Tibial artery (tissue), 4 donors: ENCODE measurements around the gene RPA1.

Source experiments
- DNase-seq, 2 donors: peaks; one replicate each; pipeline ENCODE4 v3.0.0-alpha.2; 2019
- H3K27ac ChIP-seq, 2 donors: fragments of 200-600 bp; sonication (generic) in 1 of 2; 1 replicate in 1 of 2; 2 replicates in 1 of 2; pipeline ENCODE4 v1.5.1; 2018 to 2019; ENCODE audit warnings: mild to moderate bottlenecking in 1 of 2
- H3K27me3 ChIP-seq, 2 donors: fragments of 200-600 bp; sonication (generic) in 1 of 2; one replicate each; pipeline versions ENCODE4 v1.5.1 to v1.6.0; 2016 to 2019
- H3K36me3 ChIP-seq, 3 donors: fragments of 200-600 bp; sonication (generic) in 2 of 3; one replicate each; pipeline ENCODE4 v1.5.1; 2016 to 2019; ENCODE audit warnings: mild to moderate bottlenecking in 2 of 3
- H3K4me1 ChIP-seq, 4 donors: fragments of 200-600 bp; sonication (generic) in 2 of 4; 1 replicate in 3 of 4; 2 replicates in 1 of 4; pipeline ENCODE4 v1.5.1; 2016 to 2019
- H3K4me3 ChIP-seq, 2 donors: fragments of 200-600 bp; sonication (generic) in 1 of 2; 1 replicate in 1 of 2; 2 replicates in 1 of 2; pipeline ENCODE4 v1.5.1; 2018 to 2019; ENCODE audit warnings: mild to moderate bottlenecking in 2 of 2
- H3K9me3 ChIP-seq, 3 donors: fragments of 200-600 bp; sonication (generic) in 1 of 3; one replicate each; pipeline ENCODE4 v1.5.1; 2016 to 2019
- intact Hi-C: fragments of 100-400 bp; cut with DNase I; formaldehyde crosslinking; loops from one replicate; pipeline ENCODE4 v1.15.0; 2023; ENCODE audit warnings: low total_unique reads
- TF ChIP-seq, protein P1 (sequence below), 2 experiments: fragments of 200-600 bp in 1 of 2; fragments of 450-650 bp in 1 of 2; IDR thresholded peaks; one replicate each; pipeline ENCODE4 v1.5.1; 2017 to 2019; ENCODE audit warnings: antibody characterized with exemption in 2 of 2, mild to moderate bottlenecking in 1 of 2, moderate library complexity in 1 of 2

The RPA1 gene

DNA sequence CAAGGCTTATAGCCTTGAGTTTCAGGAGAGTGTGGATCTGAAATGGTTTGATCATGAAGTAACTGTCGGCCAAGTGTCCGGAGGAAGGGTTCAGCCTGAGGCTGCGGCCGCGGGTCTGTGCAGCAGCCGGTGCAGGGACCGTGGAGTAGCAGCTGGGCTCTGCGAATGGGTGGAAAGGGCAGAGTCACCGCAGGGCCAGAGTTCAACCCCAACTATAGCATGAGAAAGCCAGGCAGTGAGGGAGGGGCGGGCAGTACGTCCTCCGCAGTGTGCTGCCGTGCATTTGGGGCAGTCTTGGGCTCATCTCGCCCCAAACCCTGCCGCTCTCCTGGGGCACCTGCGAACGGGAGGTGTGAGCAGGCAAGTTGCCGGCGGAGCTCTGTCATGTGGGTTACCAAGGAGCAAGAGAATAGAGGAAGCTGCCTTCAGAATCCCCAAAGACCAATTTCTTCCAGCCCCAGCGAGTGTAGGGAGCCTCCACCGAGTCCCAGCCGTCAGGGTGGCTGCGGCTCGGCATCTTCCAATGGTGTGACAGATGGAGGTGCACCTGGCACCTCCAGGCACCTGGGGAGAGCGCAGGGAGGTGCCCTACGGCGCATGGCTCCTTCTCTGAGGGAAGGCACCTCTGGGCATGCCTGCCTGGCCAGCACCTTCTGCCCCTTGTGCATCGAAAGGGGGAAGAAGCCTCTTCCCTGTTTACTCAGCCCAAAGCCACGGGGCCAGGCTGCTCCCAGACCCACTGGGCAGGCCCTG is 87.3 kb downstream of the RPA1 start:
- intact Hi-C loops = no loop called here
- no peak overlapping the region for H3K27ac ChIP-seq
- no peaks in the 10 kb centered on the region for H3K4me1 ChIP-seq
- no peaks in the 10 kb centered on the region for H3K9me3 ChIP-seq
- no peak for DNase-seq
- TF ChIP-seq, protein P1, sequence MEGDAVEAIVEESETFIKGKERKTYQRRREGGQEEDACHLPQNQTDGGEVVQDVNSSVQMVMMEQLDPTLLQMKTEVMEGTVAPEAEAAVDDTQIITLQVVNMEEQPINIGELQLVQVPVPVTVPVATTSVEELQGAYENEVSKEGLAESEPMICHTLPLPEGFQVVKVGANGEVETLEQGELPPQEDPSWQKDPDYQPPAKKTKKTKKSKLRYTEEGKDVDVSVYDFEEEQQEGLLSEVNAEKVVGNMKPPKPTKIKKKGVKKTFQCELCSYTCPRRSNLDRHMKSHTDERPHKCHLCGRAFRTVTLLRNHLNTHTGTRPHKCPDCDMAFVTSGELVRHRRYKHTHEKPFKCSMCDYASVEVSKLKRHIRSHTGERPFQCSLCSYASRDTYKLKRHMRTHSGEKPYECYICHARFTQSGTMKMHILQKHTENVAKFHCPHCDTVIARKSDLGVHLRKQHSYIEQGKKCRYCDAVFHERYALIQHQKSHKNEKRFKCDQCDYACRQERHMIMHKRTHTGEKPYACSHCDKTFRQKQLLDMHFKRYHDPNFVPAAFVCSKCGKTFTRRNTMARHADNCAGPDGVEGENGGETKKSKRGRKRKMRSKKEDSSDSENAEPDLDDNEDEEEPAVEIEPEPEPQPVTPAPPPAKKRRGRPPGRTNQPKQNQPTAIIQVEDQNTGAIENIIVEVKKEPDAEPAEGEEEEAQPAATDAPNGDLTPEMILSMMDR (IDR thresholded peaks at IDR 0.05) = no peak
- H3K36me3 ChIP-seq = no peaks in the 10 kb centered on the region
- peaks cover 0 to 57% of the 10 kb centered on the region in 2 donors for H3K27me3 ChIP-seq
- no peak overlapping the region for H3K4me3 ChIP-seq

DNA sequence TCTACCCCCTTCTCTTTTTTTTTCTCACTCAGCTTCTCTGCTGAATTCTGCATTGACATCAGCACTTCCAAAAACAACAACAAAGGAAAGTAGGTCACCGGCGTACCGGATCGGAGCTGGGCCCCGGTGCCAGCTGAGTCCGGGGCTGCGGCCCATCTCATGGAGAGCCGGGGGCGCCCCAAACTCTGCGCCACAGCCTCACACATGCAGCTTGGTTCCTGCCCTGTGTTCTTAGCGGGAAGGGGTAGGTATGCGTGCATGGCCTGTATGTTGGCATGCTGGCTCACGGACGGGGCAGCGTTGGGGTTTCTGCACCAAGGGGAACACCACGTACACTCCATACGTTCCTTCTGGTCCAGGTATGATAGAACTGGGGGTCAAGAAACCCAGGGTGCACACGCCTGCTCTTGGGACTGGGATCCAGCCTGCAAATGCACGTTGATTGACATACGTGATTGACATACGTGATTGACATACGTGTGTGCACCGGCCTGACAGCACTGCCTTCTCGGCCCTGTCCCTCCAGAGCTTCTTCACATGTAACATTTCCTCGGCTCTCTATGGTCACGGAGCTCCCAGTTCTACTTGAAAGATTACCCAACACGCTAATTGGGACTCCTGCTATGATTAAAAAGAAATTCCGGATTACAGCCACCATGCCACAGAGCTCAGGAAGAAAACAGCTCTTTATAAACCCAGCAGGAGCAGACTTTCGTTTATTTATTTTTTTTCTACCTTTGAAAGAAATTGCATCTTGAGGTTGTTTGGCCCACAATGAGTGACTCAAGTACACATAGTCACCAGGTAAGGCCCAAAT is 88.7 kb downstream of the RPA1 start:
- H3K4me3 ChIP-seq = no peak overlapping the region
- TF ChIP-seq, protein P1 (IDR thresholded peaks at IDR 0.05) = no peak
- no peak overlapping the region for H3K27ac ChIP-seq
- peaks cover 0 to 43% of the 10 kb centered on the region in 2 donors for H3K27me3 ChIP-seq
- DNase-seq = no peak
- intact Hi-C loops = no loop called here
- H3K9me3 ChIP-seq = no peaks in the 10 kb centered on the region
- H3K36me3 ChIP-seq = no peaks in the 10 kb centered on the region
- no peaks in the 10 kb centered on the region for H3K4me1 ChIP-seq

GRCh38 chr17:1919201-1919600 is 89.4 kb downstream of the RPA1 start:
- TF ChIP-seq, protein P1 (IDR thresholded peaks at IDR 0.05) = no peak
- Histone ChIP-seq H3K27me3 (peaks cover 0 to 36% of the 10 kb centered on the region in 2 donors), H3K36me3 (no peaks in the 10 kb centered on the region), H3K27ac (no peak overlapping the region), H3K4me3 (no peak overlapping the region), H3K9me3 (no peaks in the 10 kb centered on the region), H3K4me1 (no peaks in the 10 kb centered on the region)
- intact Hi-C loops = no loop called here
- no peak for DNase-seq

- Histone ChIP-seq H3K27ac (no peak overlapping the region), H3K27me3 (peaks cover 0 to 20% of the 10 kb centered on the region in 2 donors), H3K36me3 (no peaks in the 10 kb centered on the region), H3K4me3 (no peak overlapping the region), H3K4me1 (no peaks in the 10 kb centered on the region), H3K9me3 (no peaks in the 10 kb centered on the region)
- TF ChIP-seq, protein P1 (IDR thresholded peaks at IDR 0.05) = no peak
- DNase-seq = no peak
- intact Hi-C loops = no loop called here
Observed at GRCh38 chr17:1920948-1921351, 91.1 kb downstream of the RPA1 start.

- Histone ChIP-seq H3K9me3 (no peaks in the 10 kb centered on the region), H3K4me3 (no peak overlapping the region), H3K4me1 (peaks cover 0 to 5% (median 3%) of the 10 kb centered on the region in 4 donors), H3K27me3 (peaks cover 0 to 42% of the 10 kb centered on the region in 2 donors), H3K36me3 (no peaks in the 10 kb centered on the region), H3K27ac (no peak overlapping the region)
- TF ChIP-seq, protein P1 (IDR thresholded peaks at IDR 0.05) = no peak
- DNase-seq = no peak
- intact Hi-C loops = no loop called here
Observed at GRCh38 chr17:1928976-1929375, 99.2 kb downstream of the RPA1 start.
